Astrocyte (in vitro differentiated cells and primary cell): ENCODE results near the gene RAD51B.

ENCODE experiments used
- CTCF ChIP-seq: IDR thresholded peaks from 2 replicates; pipeline ENCODE4 v1.5.1; 2011; ENCODE audit warnings: low read depth, mild to moderate bottlenecking, inconsistent platforms, low read length, moderate library complexity; ENCODE audit not compliant: insufficient read depth
- EZH2 ChIP-seq: IDR thresholded peaks from 2 replicates; pipeline ENCODE4 v1.6.1; 2012; ENCODE audit warnings: mild to moderate bottlenecking, low read length, inconsistent platforms; ENCODE audit not compliant: insufficient read depth

GRCh38 chr14:68695326-68695768 is 875.8 kb downstream of the RAD51B start:
- TF ChIP-seq CTCF (no peak), EZH2 (no peak)
